ENCODE data around the gene SND1.

The SND1 gene

DNA sequence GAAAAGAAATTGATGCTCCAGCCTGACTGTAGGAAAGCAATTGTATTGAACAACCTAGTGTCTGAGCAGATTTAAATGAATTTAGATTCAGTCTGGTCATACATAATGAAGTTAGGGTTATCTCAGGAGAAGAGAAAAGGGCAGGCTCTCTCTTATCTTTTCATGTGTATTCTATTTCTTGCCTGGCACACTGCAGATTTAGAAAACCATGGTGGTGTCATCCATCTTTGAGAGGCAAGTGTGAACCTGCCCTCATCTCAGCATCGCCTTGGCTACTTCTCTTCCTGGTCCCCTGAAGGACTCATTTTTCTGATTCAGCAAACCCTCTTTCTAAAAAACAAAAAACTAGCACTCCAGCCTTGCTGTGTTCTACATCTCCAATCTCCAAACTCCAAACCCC is 241.6 kb downstream of the SND1 start:
- Histone ChIP-seq H3K27ac (ENCODE audit: poor library complexity, severe bottlenecking) (no peak overlapping the region), H3K4me3 (ENCODE audit: severe bottlenecking) (no peak overlapping the region), H3K27me3 (ENCODE audit: insufficient read depth, poor library complexity, severe bottlenecking) (no peaks in the 10 kb centered on the region), H3K36me3 (ENCODE audit: low read depth) (peaks cover 19% of the 10 kb centered on the region), H3K4me1 (ENCODE audit: insufficient read depth, poor library complexity, severe bottlenecking) (peaks cover 23% of the 10 kb centered on the region), H3K9me3 (ENCODE audit: severe bottlenecking) (no peaks in the 10 kb centered on the region)
- no peak for TF ChIP-seq CTCF (IDR thresholded peaks at IDR 0.05; ENCODE audit: poor library complexity, severe bottlenecking)
- no peak for DNase-seq (ENCODE audit: low spot score)
- ATAC-seq (ENCODE audit: low read depth) = no peak

DNA sequence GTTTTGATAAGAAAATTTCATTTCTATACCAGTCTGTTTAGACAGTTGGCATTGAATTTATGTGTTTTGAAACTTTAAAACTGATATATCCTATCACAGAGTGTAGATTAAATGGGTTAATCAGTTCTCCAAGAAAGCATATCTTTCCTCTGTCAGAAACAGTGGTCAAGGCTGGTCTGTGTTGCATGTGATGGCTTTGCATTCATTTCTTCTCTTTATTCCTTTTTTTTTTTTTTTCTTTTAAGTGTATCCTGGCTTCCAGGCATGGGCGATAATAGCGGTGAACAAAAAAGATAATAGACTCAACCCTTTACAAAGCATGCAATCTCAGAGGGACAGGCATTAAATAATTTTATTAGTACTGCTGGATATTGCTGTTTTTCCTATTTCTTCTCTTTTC is 242.6 kb downstream of the SND1 start:
- no peak for TF ChIP-seq CTCF (IDR thresholded peaks at IDR 0.05; ENCODE audit: poor library complexity, severe bottlenecking)
- Histone ChIP-seq H3K4me1 (ENCODE audit: insufficient read depth, poor library complexity, severe bottlenecking) (peaks cover 23% of the 10 kb centered on the region), H3K36me3 (ENCODE audit: low read depth) (peaks cover 15% of the 10 kb centered on the region; the same call in 1 of the 2 replicates), H3K27me3 (ENCODE audit: insufficient read depth, poor library complexity, severe bottlenecking) (no peaks in the 10 kb centered on the region), H3K9me3 (ENCODE audit: severe bottlenecking) (no peaks in the 10 kb centered on the region), H3K4me3 (ENCODE audit: severe bottlenecking) (no peak overlapping the region), H3K27ac (ENCODE audit: poor library complexity, severe bottlenecking) (no peak overlapping the region)
- ATAC-seq (ENCODE audit: low read depth) (no peak), DNase-seq (ENCODE audit: low spot score) (no peak)

DNA sequence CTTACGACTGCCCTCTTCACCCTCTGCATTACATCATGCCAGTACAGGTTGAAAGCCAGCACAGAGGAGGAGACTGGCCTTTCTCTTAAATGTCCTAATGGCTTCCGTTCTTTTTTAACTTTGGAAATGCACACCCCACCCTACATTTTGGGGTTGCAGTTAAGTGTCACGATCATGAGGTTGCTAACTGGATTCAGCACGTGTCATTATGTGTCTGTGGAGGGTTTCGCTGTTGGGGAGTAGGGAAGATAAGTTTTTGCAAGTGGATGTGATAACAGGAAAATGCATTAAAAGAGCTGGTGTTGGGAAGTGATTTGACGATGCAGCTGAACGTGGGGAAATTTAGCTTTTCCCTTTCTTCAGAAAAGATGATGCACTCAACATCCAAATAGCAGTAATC is 243.4 kb downstream of the SND1 start:
- peaks cover 9% of the 10 kb centered on the region; the same call in 1 of the 2 replicates for H3K36me3 ChIP-seq (ENCODE audit: low read depth)
- TF ChIP-seq CTCF (IDR thresholded peaks at IDR 0.05; ENCODE audit: poor library complexity, severe bottlenecking) = no peak
- no peak for ATAC-seq (ENCODE audit: low read depth)

GRCh38 chr7:127895814-127896280 is 243.9 kb downstream of the SND1 start:
- peaks cover 23% of the 10 kb centered on the region for H3K4me1 ChIP-seq (ENCODE audit: insufficient read depth, poor library complexity, severe bottlenecking)
- no peak overlapping the region for H3K4me3 ChIP-seq (ENCODE audit: severe bottlenecking)
- no peaks in the 10 kb centered on the region for H3K9me3 ChIP-seq (ENCODE audit: severe bottlenecking)
- peaks cover 4% of the 10 kb centered on the region; the same call in 1 of the 2 replicates for H3K36me3 ChIP-seq (ENCODE audit: low read depth)
- no peak for TF ChIP-seq CTCF (IDR thresholded peaks at IDR 0.05; ENCODE audit: poor library complexity, severe bottlenecking)
- no peaks in the 10 kb centered on the region for H3K27me3 ChIP-seq (ENCODE audit: insufficient read depth, poor library complexity, severe bottlenecking)
- H3K27ac ChIP-seq (ENCODE audit: poor library complexity, severe bottlenecking) = no peak overlapping the region
- DNase-seq (ENCODE audit: low spot score) (no peak), ATAC-seq (ENCODE audit: low read depth) (no peak)

More for the DNA sequence above, 243.4 kb downstream of the SND1 start:
- Histone ChIP-seq H3K9me3 (ENCODE audit: severe bottlenecking) (no peaks in the 10 kb centered on the region), H3K4me3 (ENCODE audit: severe bottlenecking) (no peak overlapping the region), H3K4me1 (ENCODE audit: insufficient read depth, poor library complexity, severe bottlenecking) (peaks cover 23% of the 10 kb centered on the region), H3K27ac (ENCODE audit: poor library complexity, severe bottlenecking) (no peak overlapping the region), H3K27me3 (ENCODE audit: insufficient read depth, poor library complexity, severe bottlenecking) (no peaks in the 10 kb centered on the region)
- DNase-seq (ENCODE audit: low spot score) = no peak

- H3K9me3 ChIP-seq (ENCODE audit: severe bottlenecking) = no peaks in the 10 kb centered on the region
- peaks cover 3% of the 10 kb centered on the region; the same call in 1 of the 2 replicates for H3K36me3 ChIP-seq (ENCODE audit: low read depth)
- H3K4me3 ChIP-seq (ENCODE audit: severe bottlenecking) = no peak overlapping the region
- peaks cover 23% of the 10 kb centered on the region for H3K4me1 ChIP-seq (ENCODE audit: insufficient read depth, poor library complexity, severe bottlenecking)
- no peak for DNase-seq (ENCODE audit: low spot score)
- no peak overlapping the region for H3K27ac ChIP-seq (ENCODE audit: poor library complexity, severe bottlenecking)
- H3K27me3 ChIP-seq (ENCODE audit: insufficient read depth, poor library complexity, severe bottlenecking) = no peaks in the 10 kb centered on the region
- no peak for ATAC-seq (ENCODE audit: low read depth)
- no peak for TF ChIP-seq CTCF (IDR thresholded peaks at IDR 0.05; ENCODE audit: poor library complexity, severe bottlenecking)
These were observed 244.7 kb downstream of the SND1 start for GRCh38 chr7:127896659-127897058.
